Panc1 (cell line): ENCODE data around the gene KRTAP10-9. TPM values are rescaled to one million over a fixed set of nuclear protein-coding genes. Genes with fewer than 3 reads are reported as not detected.

ENCODE experiments used
- ATAC-seq: fragments of 200-7000 bp; cut with Tn5 transposase; 2 replicates; pipeline ENCODE4 v1.9.1; 2020; ENCODE audit warnings: mild to moderate bottlenecking, moderate library complexity
- BruUV-seq: library from RNA; stranded (reverse); fragments of 400-500 nt; replicated peaks from 2 replicates; lab custom pipeline; 2021; lab: Mats Ljungman, UMichigan
- CTCF ChIA-PET: fragments of 300-600 bp; sonication (Branson Sonifier 250); formaldehyde crosslinking; loops from one replicate; lab custom pipeline; 2022; ENCODE audit warnings: antibody characterized with exemption; lab: Charles Lee
- POLR2A ChIA-PET: fragments of 300-600 bp; sonication (Branson Sonifier 250); formaldehyde crosslinking; loops from one replicate; lab custom pipeline; 2022; ENCODE audit warnings: antibody characterized with exemption; lab: Charles Lee
- DNase-seq: peaks from one replicate; pipeline ENCODE4 v3.0.0-alpha.2; 2010; ENCODE audit warnings: low read depth, low spot score
- H3K27ac ChIP-seq: 2 replicates; pipeline ENCODE4 v1.5.1; 2011; ENCODE audit warnings: mild to moderate bottlenecking, low read length, inconsistent platforms
- H3K27me3 ChIP-seq: fragments of 200-500 bp; sonication (Bioruptor generic); 2 replicates; pipeline ENCODE4 v1.6.0; 2014; ENCODE audit warnings: low read length, inconsistent platforms; ENCODE audit not compliant: control insufficient read depth, insufficient read depth
- H3K36me3 ChIP-seq: fragments of 200-500 bp; sonication (Bioruptor generic); 2 replicates; pipeline ENCODE4 v1.5.1; 2014; ENCODE audit warnings: inconsistent platforms, mild to moderate bottlenecking, low read length, moderate library complexity; ENCODE audit not compliant: control insufficient read depth, insufficient read depth
- H3K4me1 ChIP-seq: 2 replicates; pipeline ENCODE4 v1.5.1; 2011; ENCODE audit warnings: inconsistent platforms, mild to moderate bottlenecking, low read length, moderate library complexity; ENCODE audit not compliant: control insufficient read depth, insufficient read depth
- H3K4me3 ChIP-seq, 2 experiments: 2 replicates each; pipeline ENCODE4 v1.5.1; 2011 to 2012; ENCODE audit warnings: low read depth in 2 of 2, low read length in 2 of 2, mild to moderate bottlenecking in 2 of 2, inconsistent platforms in 1 of 2, moderate library complexity in 1 of 2
- H3K9me3 ChIP-seq: fragments of 200-500 bp; sonication (Bioruptor generic); 2 replicates; pipeline ENCODE4 v1.5.1; 2014; ENCODE audit warnings: low read depth, mild to moderate bottlenecking, inconsistent platforms, low read length, moderate library complexity; ENCODE audit not compliant: control insufficient read depth, insufficient read depth
- POLR2AphosphoS5 ChIP-seq: IDR thresholded peaks from 2 replicates; pipeline ENCODE4 v1.6.1; 2012; ENCODE audit warnings: mild to moderate bottlenecking, low read depth, low read length, moderate library complexity
- SIN3A ChIP-seq: IDR thresholded peaks from 2 replicates; pipeline ENCODE4 v1.6.1; 2012; ENCODE audit warnings: low read depth, mild to moderate bottlenecking, low read length, moderate library complexity, borderline replicate concordance; ENCODE audit not compliant: insufficient read depth
- TCF7L2 ChIP-seq: IDR thresholded peaks from 2 replicates; pipeline ENCODE4 v1.6.1; 2011; ENCODE audit warnings: mild to moderate bottlenecking, low read depth, low read length, inconsistent platforms
- in situ Hi-C: cut with HindIII; loops from 2 replicates; pipeline ENCODE4 v1.10.0; 2016; ENCODE audit warnings: low sequenced_read_pairs, low pct_unique_long_range_greater_than_20kb
- intact Hi-C: fragments of 100-400 bp; cut with micrococcal nuclease; formaldehyde crosslinking; loops from one replicate; pipeline ENCODE4 v1.10.0; 2022; ENCODE audit not compliant: unreplicated experiment
- total RNA-seq: library from RNA; stranded (reverse); gene quantifications from one replicate; pipeline ENCODE4 v1.2.1, GENCODE V29; 2021; ENCODE audit not compliant: unreplicated experiment
- TF ChIP-seq, protein P1 (sequence below), 2 experiments: IDR thresholded peaks; 2 replicates each; pipeline ENCODE4 v1.6.1; 2011 to 2012; ENCODE audit warnings: low read depth in 2 of 2, control low read depth in 1 of 2, low read length in 1 of 2, mild to moderate bottlenecking in 1 of 2, moderate library complexity in 1 of 2; ENCODE audit not compliant: insufficient read depth in 1 of 2
- TF ChIP-seq, protein P2 (sequence below): fragments of 450-650 bp; IDR thresholded peaks from 2 replicates; pipeline ENCODE4 v1.5.1; 2017; ENCODE audit warnings: mild to moderate bottlenecking

Gene KRTAP10-9
- total RNA-seq, 1 experiment from 2014 or later, result not detected

DNA sequence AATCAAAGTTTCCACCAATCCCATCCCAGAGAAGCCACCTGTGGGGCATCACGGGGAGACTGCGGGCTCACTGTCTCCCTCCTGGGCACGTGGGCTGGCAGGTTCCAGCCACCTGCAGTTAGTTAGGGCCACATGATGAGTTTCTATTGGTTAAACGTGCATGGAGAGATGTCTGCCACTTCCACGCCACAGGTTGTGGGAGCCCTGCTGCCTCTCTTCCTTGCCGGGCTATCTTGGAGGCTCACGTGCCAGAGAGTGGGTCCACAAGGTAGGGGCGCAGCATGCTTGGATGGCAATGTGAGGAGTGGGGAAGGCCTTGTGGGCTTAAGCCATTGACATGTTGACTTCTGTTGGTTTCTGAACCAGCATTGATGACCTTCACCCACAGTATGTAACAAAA is 23.0 kb upstream of the KRTAP10-9 start:
- Histone ChIP-seq H3K27me3 (no peaks in the 10 kb centered on the region), H3K4me3 (no peak overlapping the region), H3K4me1 (no peaks in the 10 kb centered on the region; the same call in 1 of the 2 replicates), H3K36me3 (no peaks in the 10 kb centered on the region), H3K9me3 (no peaks in the 10 kb centered on the region), H3K27ac (no peak overlapping the region)
- DNase-seq, result no peak
- no peak for ATAC-seq
- POLR2A ChIA-PET, result no interaction called here
- in situ Hi-C loops (no loop called here), intact Hi-C loops (no loop called here)
- BruUV-seq, result no TSS peak
- CTCF ChIA-PET, result no interaction called here
- TF ChIP-seq SIN3A (no peak), TCF7L2 (no peak), POLR2AphosphoS5 (no peak)
- TF ChIP-seq, protein P1, sequence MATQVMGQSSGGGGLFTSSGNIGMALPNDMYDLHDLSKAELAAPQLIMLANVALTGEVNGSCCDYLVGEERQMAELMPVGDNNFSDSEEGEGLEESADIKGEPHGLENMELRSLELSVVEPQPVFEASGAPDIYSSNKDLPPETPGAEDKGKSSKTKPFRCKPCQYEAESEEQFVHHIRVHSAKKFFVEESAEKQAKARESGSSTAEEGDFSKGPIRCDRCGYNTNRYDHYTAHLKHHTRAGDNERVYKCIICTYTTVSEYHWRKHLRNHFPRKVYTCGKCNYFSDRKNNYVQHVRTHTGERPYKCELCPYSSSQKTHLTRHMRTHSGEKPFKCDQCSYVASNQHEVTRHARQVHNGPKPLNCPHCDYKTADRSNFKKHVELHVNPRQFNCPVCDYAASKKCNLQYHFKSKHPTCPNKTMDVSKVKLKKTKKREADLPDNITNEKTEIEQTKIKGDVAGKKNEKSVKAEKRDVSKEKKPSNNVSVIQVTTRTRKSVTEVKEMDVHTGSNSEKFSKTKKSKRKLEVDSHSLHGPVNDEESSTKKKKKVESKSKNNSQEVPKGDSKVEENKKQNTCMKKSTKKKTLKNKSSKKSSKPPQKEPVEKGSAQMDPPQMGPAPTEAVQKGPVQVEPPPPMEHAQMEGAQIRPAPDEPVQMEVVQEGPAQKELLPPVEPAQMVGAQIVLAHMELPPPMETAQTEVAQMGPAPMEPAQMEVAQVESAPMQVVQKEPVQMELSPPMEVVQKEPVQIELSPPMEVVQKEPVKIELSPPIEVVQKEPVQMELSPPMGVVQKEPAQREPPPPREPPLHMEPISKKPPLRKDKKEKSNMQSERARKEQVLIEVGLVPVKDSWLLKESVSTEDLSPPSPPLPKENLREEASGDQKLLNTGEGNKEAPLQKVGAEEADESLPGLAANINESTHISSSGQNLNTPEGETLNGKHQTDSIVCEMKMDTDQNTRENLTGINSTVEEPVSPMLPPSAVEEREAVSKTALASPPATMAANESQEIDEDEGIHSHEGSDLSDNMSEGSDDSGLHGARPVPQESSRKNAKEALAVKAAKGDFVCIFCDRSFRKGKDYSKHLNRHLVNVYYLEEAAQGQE (IDR thresholded peaks at IDR 0.05; ENCODE audit: insufficient read depth in 1 of 2, low read depth in 2 of 2, low read length in 1 of 2), result no peak
- TF ChIP-seq, protein P2, sequence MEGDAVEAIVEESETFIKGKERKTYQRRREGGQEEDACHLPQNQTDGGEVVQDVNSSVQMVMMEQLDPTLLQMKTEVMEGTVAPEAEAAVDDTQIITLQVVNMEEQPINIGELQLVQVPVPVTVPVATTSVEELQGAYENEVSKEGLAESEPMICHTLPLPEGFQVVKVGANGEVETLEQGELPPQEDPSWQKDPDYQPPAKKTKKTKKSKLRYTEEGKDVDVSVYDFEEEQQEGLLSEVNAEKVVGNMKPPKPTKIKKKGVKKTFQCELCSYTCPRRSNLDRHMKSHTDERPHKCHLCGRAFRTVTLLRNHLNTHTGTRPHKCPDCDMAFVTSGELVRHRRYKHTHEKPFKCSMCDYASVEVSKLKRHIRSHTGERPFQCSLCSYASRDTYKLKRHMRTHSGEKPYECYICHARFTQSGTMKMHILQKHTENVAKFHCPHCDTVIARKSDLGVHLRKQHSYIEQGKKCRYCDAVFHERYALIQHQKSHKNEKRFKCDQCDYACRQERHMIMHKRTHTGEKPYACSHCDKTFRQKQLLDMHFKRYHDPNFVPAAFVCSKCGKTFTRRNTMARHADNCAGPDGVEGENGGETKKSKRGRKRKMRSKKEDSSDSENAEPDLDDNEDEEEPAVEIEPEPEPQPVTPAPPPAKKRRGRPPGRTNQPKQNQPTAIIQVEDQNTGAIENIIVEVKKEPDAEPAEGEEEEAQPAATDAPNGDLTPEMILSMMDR, result no peak

GRCh38 chr21:44606495-44606894 is 20.4 kb upstream of the KRTAP10-9 start:
- CTCF ChIA-PET, result no interaction called here
- TF ChIP-seq, protein P2, result no peak
- TF ChIP-seq SIN3A, result no peak
- TF ChIP-seq, protein P1 (IDR thresholded peaks at IDR 0.05; ENCODE audit: insufficient read depth in 1 of 2, low read depth in 2 of 2, low read length in 1 of 2), result no peak
- TF ChIP-seq TCF7L2, result no peak
- no peak for TF ChIP-seq POLR2AphosphoS5
- Histone ChIP-seq H3K4me3 (no peak overlapping the region), H3K27ac (no peak overlapping the region), H3K27me3 (no peaks in the 10 kb centered on the region), H3K4me1 (no peaks in the 10 kb centered on the region; the same call in 1 of the 2 replicates), H3K36me3 (no peaks in the 10 kb centered on the region), H3K9me3 (peaks cover 3% of the 10 kb centered on the region; the same call in 1 of the 2 replicates)
- no peak for DNase-seq
- ATAC-seq, result no peak
- in situ Hi-C loops (no loop called here), intact Hi-C loops (no loop called here)
- no TSS peak for BruUV-seq
- POLR2A ChIA-PET, result no interaction called here
